Immature natural killer cell (primary cell): ENCODE results near the gene INAFM2. TPM values are rescaled to one million over a fixed set of nuclear protein-coding genes. Genes with fewer than 3 reads are reported as not detected.
A peak's percentile ranks its signal among the peaks of the same experiment; 100 is the strongest.

ENCODE experiments used
- DNase-seq, 3 donors: peaks; one replicate each; pipeline ENCODE4 v3.0.0; 2022; ENCODE audit warnings: mixed read lengths in 1 of 3
- H3K27ac Mint-ChIP-seq, 6 donors: one replicate each; pipeline ENCODE4 v1.8.0; 2020; ENCODE audit warnings: mixed read lengths in 6 of 6, mild to moderate bottlenecking in 5 of 6, inconsistent platforms in 4 of 6, moderate library complexity in 3 of 6
- H3K27me3 Mint-ChIP-seq, 3 donors: one replicate each; pipeline ENCODE4 v1.8.0; 2020 to 2021; ENCODE audit warnings: low read depth in 3 of 3, mild to moderate bottlenecking in 3 of 3, mixed read lengths in 3 of 3, moderate library complexity in 3 of 3, inconsistent platforms in 1 of 3
- H3K36me3 Mint-ChIP-seq, 3 donors: one replicate each; pipeline ENCODE4 v1.8.0; 2020; ENCODE audit warnings: mixed read lengths in 3 of 3, inconsistent platforms in 2 of 3, mild to moderate bottlenecking in 2 of 3
- H3K4me1 Mint-ChIP-seq, 2 donors: one replicate each; pipeline ENCODE4 v1.8.0; 2020; ENCODE audit warnings: inconsistent platforms in 2 of 2, mild to moderate bottlenecking in 2 of 2, mixed read lengths in 2 of 2, moderate library complexity in 1 of 2
- H3K4me3 Mint-ChIP-seq, 5 donors: one replicate each; pipeline ENCODE4 v1.8.0; 2020; ENCODE audit warnings: mild to moderate bottlenecking in 5 of 5, mixed read lengths in 5 of 5, inconsistent platforms in 3 of 5, moderate library complexity in 3 of 5
- H3K9me3 Mint-ChIP-seq, 6 donors: one replicate each; pipeline ENCODE4 v1.8.0; 2020; ENCODE audit warnings: mild to moderate bottlenecking in 6 of 6, mixed read lengths in 6 of 6, inconsistent platforms in 4 of 6, moderate library complexity in 3 of 6
- polyA plus RNA-seq, 3 donors: library from polyadenylated mRNA; unstranded; fragments of 300-500 nt; fragmentation: Illumina TruSeq; gene quantifications; one replicate each; pipeline ENCODE4 v1.2.3, GENCODE V29; 2021

Gene INAFM2
- polyA plus RNA-seq, 3 donors from 2014 or later: 3.2 to 3.5 (median 3.2) TPM

GRCh38 chr15:40305281-40305680 lies 18.2 kb upstream of the INAFM2 start:
- H3K27me3 Mint-ChIP-seq: peaks cover 0 to 5% (median 4%) of the 10 kb centered on the region in 3 donors
- no peak for DNase-seq
- H3K4me1 Mint-ChIP-seq: peaks cover 59 to 61% of the 10 kb centered on the region in 2 donors
- H3K27ac Mint-ChIP-seq: peak overlapping the region in 2 of 6 donors; percentile 35 to 64
- no peaks in the 10 kb centered on the region for H3K9me3 Mint-ChIP-seq
- H3K36me3 Mint-ChIP-seq: peaks cover 6 to 18% (median 7%) of the 10 kb centered on the region in 3 donors
- H3K4me3 Mint-ChIP-seq: peak overlapping the region; percentile 13 to 99 (median 51)

DNA sequence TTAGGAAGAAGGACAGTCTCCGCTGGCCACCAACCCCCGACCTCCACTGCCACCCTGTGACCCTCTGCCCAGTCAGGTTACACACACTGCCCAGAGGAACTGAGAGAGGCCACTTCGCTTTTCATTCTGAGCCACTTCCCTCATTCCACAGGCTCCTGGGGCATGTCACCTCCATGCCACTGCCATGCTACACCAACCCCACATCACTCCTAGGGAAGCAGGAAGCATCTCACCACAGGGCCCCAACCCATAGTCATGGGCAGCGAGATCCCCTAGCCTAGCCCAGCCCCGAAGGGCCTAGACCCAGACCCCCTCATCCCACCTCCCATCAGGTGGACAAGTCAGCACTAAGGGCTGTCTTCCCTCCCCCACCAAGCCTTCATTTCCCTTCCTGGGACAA lies 17.1 kb upstream of the INAFM2 start:
- Mint-ChIP-seq H3K9me3 (no peaks in the 10 kb centered on the region), H3K27ac (peak overlapping the region; percentile 90 to 97 (median 94)), H3K4me3 (peak overlapping the region; percentile 94 to 99 (median 97)), H3K27me3 (peaks cover 0 to 5% (median 4%) of the 10 kb centered on the region in 3 donors), H3K36me3 (peaks cover 0 to 10% (median 0%) of the 10 kb centered on the region in 3 donors), H3K4me1 (peaks cover 61 to 62% of the 10 kb centered on the region in 2 donors)
- no peak for DNase-seq

- no peak for DNase-seq
- Mint-ChIP-seq H3K27ac (peak overlapping the region; percentile 90 to 97 (median 94)), H3K4me3 (peak overlapping the region; percentile 94 to 99 (median 97)), H3K36me3 (peaks cover 0 to 10% (median 0%) of the 10 kb centered on the region in 3 donors), H3K27me3 (peaks cover 0 to 5% (median 4%) of the 10 kb centered on the region in 3 donors), H3K4me1 (peaks cover 61 to 65% of the 10 kb centered on the region in 2 donors), H3K9me3 (no peaks in the 10 kb centered on the region)
Observed at GRCh38 chr15:40306908-40307307, 16.6 kb upstream of the INAFM2 start.

GRCh38 chr15:40307421-40308211 lies 15.9 kb upstream of the INAFM2 start, which contains the start of gene PLCB2:
Gene PLCB2, minus strand, starts transcription at chr15:40307935. Its CDS starts 263 bp downstream, at chr15:40307672.
- Mint-ChIP-seq H3K27ac (peak within 1 kb of the TSS; percentile 90 to 97 (median 94)), H3K4me1 (peaks cover 68 to 72% of the 10 kb centered on the region in 2 donors), H3K27me3 (peaks cover 0 to 5% (median 4%) of the 10 kb centered on the region in 3 donors), H3K9me3 (no peaks in the 10 kb centered on the region), H3K4me3 (peak within 1 kb of the TSS; percentile 94 to 99 (median 97)), H3K36me3 (peaks cover 0 to 10% (median 0%) of the 10 kb centered on the region in 3 donors)
- DNase-seq: peak; percentile 70 to 74 (median 74)

DNA sequence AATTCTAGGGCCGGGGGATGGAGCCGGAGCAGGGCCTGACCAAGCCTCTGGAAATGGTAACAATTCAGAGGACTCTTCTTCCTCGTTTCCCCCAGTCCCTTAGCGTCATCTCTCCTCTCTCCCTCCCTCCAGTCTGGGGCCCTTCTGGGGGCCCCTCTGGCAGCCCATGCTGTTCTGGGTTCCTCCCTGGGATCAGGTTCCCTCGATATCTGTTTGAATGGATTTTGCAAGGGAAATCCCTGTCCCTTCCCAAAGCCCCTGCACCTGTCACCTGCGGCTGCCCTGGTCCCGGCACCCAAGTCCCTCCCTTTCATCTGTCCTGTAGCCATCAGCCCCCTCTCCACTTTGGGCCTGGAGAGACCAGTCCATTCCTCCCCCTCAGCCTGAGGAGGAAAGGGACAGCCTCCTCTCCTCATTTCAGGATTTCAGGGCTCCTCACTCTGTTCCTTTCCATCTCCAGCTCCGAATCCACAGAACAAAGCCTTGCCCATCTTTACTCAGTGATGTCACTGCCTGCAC lies 14.1 kb upstream of the INAFM2 start:
- DNase-seq: no peak
- Mint-ChIP-seq H3K9me3 (no peaks in the 10 kb centered on the region), H3K36me3 (peaks cover 0 to 3% (median 0%) of the 10 kb centered on the region in 3 donors), H3K4me3 (peak overlapping the region; percentile 94 to 99 (median 97)), H3K27ac (peak overlapping the region; percentile 90 to 97 (median 94)), H3K27me3 (peaks cover 2 to 4% (median 3%) of the 10 kb centered on the region in 3 donors), H3K4me1 (peaks cover 75 to 81% of the 10 kb centered on the region in 2 donors)

GRCh38 chr15:40310001-40310959 lies 13.2 kb upstream of the INAFM2 start:
- H3K4me3 Mint-ChIP-seq: peak overlapping the region; percentile 80 to 99 (median 95)
- no peaks in the 10 kb centered on the region for H3K9me3 Mint-ChIP-seq
- H3K27ac Mint-ChIP-seq: peak overlapping the region; percentile 87 to 97 (median 93)
- H3K36me3 Mint-ChIP-seq: no peaks in the 10 kb centered on the region
- peaks cover 2 to 4% (median 3%) of the 10 kb centered on the region in 3 donors for H3K27me3 Mint-ChIP-seq
- peak; percentile 50 to 64 (median 59) for DNase-seq
- peaks cover 76 to 81% of the 10 kb centered on the region in 2 donors for H3K4me1 Mint-ChIP-seq

- peaks cover 2 to 4% (median 3%) of the 10 kb centered on the region in 3 donors for H3K27me3 Mint-ChIP-seq
- H3K4me1 Mint-ChIP-seq: peaks cover 77 to 81% of the 10 kb centered on the region in 2 donors
- H3K9me3 Mint-ChIP-seq: no peaks in the 10 kb centered on the region
- H3K27ac Mint-ChIP-seq: peak overlapping the region in 2 of 6 donors; percentile 33 to 56
- H3K36me3 Mint-ChIP-seq: no peaks in the 10 kb centered on the region
- DNase-seq: no peak
- H3K4me3 Mint-ChIP-seq: no peak overlapping the region
Observed at GRCh38 chr15:40310993-40311392, 12.5 kb upstream of the INAFM2 start.

DNA sequence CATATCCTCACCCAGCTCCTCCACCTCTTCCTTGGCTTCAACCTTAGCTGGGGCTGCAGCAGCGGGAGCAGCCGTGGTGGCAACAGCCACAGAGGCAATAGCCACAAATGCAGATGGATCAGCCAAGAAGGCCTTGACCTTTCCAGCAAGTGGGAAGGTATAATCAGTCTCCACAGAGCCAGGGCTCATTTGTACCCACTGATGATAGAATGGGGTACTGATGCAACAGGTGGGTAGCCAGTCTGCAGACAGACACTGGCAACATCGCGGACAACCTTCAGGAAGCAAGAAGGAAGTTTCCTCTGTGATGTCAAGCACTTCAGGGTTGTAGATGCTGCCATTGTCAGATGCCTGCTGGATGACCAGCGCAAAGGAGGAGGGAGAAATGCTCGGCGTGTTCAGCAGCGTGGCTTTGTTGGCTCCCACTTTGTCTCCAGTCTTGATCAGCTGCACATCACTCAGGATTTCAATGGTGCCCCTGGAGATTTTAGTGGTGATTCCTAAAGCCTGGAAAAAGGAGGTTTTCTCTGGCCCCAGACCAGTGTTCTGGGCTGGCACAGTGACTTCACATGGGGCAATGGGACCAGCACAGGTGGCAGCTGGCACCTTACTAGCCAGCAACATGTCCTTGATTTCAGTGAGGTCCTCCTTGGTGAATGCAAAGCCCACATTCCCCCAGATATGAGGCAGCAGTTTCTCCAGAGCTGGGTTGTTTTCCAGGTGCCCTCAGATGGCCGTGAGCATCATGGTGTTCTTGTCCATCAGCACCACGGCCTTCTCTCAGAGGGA lies 10.9 kb upstream of the INAFM2 start:
- Mint-ChIP-seq H3K36me3 (no peaks in the 10 kb centered on the region), H3K27ac (peak overlapping the region; percentile 46 to 99 (median 94)), H3K27me3 (peaks cover 2 to 3% (median 3%) of the 10 kb centered on the region in 3 donors), H3K4me3 (peak overlapping the region in 4 of 5 donors; percentile 79 to 92 (median 84)), H3K9me3 (no peaks in the 10 kb centered on the region), H3K4me1 (peaks cover 75 to 76% of the 10 kb centered on the region in 2 donors)
- DNase-seq: no peak

DNA sequence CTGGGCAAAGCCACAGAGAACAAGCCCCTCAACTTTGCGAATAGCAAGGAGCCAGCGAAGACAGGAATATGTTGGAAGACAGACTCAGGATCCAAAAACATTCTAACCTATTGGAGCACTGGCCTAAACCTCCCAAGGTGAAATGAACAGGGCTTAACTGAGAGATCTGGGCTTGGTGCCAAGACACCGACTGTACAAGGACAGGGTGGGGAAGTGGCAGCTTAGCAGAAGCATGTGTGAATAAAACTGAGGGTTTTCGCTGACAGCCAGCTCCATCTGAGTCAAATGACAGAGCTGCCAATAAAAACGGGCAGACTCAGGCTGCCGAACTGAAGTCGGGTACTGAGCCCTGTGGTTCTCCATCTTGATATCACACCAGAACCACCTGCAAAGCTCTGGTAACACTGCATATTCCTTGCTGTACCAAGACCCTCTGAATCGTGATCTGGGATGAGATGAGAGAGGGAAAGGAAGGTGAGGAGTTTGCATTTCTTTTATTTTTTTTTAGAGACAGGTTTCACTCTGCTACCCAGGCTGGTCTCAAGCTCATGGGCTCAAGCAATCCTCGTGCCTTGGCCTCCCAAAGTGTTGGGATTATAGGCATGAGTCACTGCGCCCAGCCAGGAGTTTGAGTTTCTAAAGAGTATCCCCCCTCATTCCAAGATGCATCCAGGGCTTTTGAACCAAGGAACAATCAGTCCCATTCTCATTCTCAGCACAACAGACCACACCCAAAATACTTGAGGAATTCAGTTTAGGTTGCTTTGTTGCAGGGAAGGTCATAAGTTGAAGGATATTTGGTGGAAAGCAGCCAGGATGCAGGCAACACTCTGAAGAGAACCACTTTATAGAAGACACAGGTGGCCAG lies 9.7 kb upstream of the INAFM2 start:
- Mint-ChIP-seq H3K4me1 (peaks cover 69 to 70% of the 10 kb centered on the region in 2 donors), H3K36me3 (no peaks in the 10 kb centered on the region), H3K9me3 (no peaks in the 10 kb centered on the region), H3K27ac (peak overlapping the region; percentile 91 to 99 (median 98)), H3K4me3 (peak overlapping the region; percentile 79 to 92 (median 84)), H3K27me3 (peaks cover 0 to 3% (median 3%) of the 10 kb centered on the region in 3 donors)
- peak; percentile 75 to 87 (median 82) for DNase-seq

DNA sequence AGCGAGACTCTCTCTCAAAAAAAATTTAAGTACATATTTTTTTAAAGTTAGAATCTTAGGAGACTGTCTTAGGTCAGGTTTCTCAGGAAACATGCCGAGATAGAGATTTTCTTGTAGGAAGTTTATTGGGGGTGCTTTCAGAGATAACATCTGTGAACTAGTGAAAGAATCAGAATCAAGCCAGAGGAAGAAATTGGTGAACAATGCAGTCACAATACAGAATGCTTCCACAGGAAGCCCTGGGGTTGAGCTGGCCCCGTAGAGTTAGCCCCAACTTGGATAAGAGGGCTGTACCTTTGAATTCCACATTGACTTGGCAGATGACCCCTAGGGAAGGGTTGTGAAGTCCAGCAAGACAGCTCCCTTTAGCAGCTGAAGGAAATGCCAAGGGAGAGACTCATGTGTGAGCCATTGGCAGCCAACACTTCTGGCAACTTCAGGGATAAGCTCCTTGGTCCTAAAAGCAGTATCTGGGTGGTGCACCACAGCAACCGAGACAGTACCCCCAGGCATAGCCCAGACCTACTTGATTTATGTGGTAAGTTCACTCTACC lies 8.7 kb upstream of the INAFM2 start:
- Mint-ChIP-seq H3K9me3 (no peaks in the 10 kb centered on the region), H3K4me1 (peaks cover 59 to 60% of the 10 kb centered on the region in 2 donors), H3K27ac (peak overlapping the region; percentile 78 to 99 (median 94)), H3K4me3 (peak overlapping the region; percentile 21 to 59 (median 42)), H3K36me3 (no peaks in the 10 kb centered on the region), H3K27me3 (peaks cover 0 to 3% (median 3%) of the 10 kb centered on the region in 3 donors)
- DNase-seq: no peak

DNA sequence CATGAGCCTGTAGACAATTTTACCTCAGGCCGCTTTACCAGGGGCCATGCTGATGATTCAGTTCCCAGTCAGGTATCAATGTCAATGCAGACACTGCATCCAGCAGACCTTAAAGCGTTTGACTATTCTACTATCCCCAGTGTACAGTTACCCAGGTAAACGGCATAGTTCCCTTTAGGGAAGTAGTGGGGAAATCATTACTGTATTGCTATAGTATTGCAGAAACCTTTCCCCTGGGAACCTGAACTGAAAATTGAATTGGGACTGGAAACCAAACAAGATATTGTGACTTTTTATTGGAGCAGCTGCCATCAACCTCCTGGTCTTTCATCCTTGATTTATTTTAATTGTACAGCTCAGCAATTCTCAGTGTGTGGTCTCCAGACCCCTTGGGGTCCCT lies 6.6 kb upstream of the INAFM2 start:
- DNase-seq: no peak
- Mint-ChIP-seq H3K9me3 (no peaks in the 10 kb centered on the region), H3K27ac (peak overlapping the region in 2 of 6 donors; percentile 62 to 82), H3K4me3 (no peak overlapping the region), H3K27me3 (peaks cover 4 to 6% (median 4%) of the 10 kb centered on the region in 3 donors), H3K36me3 (no peaks in the 10 kb centered on the region), H3K4me1 (peaks cover 56 to 62% of the 10 kb centered on the region in 2 donors)
